SHP77 treated with DMSO at 0.1 percent for 48 hours (cell line): Measurements from ENCODE around the gene MAN1C1.
"Not testable (repeated sequence)": the region's sequence is repeated elsewhere in the genome, so short reads cannot be mapped to it uniquely, and the experiment has no call there.

Source experiments
- DNase-seq: peaks from one replicate; lab custom pipeline; 2025; lab: John Stamatoyannopoulos, UW

MAN1C1 gene

GRCh38 chr1:25657883-25658760, 41.5 kb downstream of the MAN1C1 start:
- DNase-seq, result no peak

GRCh38 chr1:25658791-25659431, 42.3 kb downstream of the MAN1C1 start:
- no peak for DNase-seq

GRCh38 chr1:25661043-25661815, 44.6 kb downstream of the MAN1C1 start:
- DNase-seq, result no peak

GRCh38 chr1:25662061-25662460, 45.5 kb downstream of the MAN1C1 start:
- DNase-seq, result no peak

GRCh38 chr1:25662959-25663358, 46.4 kb downstream of the MAN1C1 start:
- not testable (repeated sequence) for DNase-seq

GRCh38 chr1:25664357-25665199, 48.0 kb downstream of the MAN1C1 start:
- DNase-seq, result no peak

GRCh38 chr1:25666460-25666859, 49.9 kb downstream of the MAN1C1 start:
- DNase-seq, result peak; percentile 3

GRCh38 chr1:25668931-25669573, 52.5 kb downstream of the MAN1C1 start:
- DNase-seq, result no peak

GRCh38 chr1:25669781-25670567, 53.4 kb downstream of the MAN1C1 start:
- DNase-seq, result no peak

- no peak for DNase-seq
These were observed 55.3 kb downstream of the MAN1C1 start for GRCh38 chr1:25671929-25672328.

GRCh38 chr1:25672763-25673409, 56.3 kb downstream of the MAN1C1 start:
- DNase-seq, result no peak

- DNase-seq, result no peak
These were observed 56.9 kb downstream of the MAN1C1 start for GRCh38 chr1:25673456-25673855.

GRCh38 chr1:25673962-25674806, 57.6 kb downstream of the MAN1C1 start:
- DNase-seq, result no peak

GRCh38 chr1:25674807-25675084, 58.2 kb downstream of the MAN1C1 start:
- no peak for DNase-seq

GRCh38 chr1:25675729-25676476, 59.3 kb downstream of the MAN1C1 start:
- DNase-seq, result no peak

GRCh38 chr1:25676488-25676887, 59.9 kb downstream of the MAN1C1 start:
- peak; percentile 72 for DNase-seq

GRCh38 chr1:25677193-25677773, 60.7 kb downstream of the MAN1C1 start:
- no peak for DNase-seq

- DNase-seq, result no peak
These were observed 62.6 kb downstream of the MAN1C1 start for GRCh38 chr1:25679171-25679570.
